ENCODE data around the gene BCL2L2. TPM values are rescaled to one million over a fixed set of nuclear protein-coding genes. Genes with fewer than 3 reads are reported as not detected.
A peak's percentile ranks its signal among the peaks of the same experiment; 100 is the strongest.

BCL2L2 gene
- total RNA-seq, 2 donors from 2014 or later: 26.2 to 42.7 TPM

DNA sequence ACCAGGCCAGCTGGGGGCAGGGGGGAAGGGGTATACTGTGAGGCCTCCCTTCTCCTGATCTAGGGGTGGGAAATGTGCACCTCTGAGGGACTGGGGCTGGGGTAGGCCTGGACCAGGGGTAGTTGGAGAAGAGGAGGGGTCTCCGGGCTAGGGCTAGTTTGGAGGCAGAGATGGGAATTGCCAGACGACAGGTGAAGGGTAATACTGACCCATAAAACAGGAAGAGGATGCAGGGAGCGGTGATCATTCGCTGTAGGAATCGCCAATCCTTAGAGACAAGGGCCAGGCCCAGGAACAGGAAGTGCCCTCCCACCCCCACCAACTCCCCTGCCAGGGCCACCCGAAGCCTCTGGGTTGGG is 41.6 kb downstream of the BCL2L2 start:
- no peak for DNase-seq
- Histone ChIP-seq H3K27me3 (peaks cover 25% of the 10 kb centered on the region), H3K4me1 (peaks cover 7% of the 10 kb centered on the region), H3K9me3 (no peaks in the 10 kb centered on the region), H3K27ac (no peak overlapping the region), H3K4me3 (no peak overlapping the region), H3K36me3 (no peaks in the 10 kb centered on the region), H3K9ac (ENCODE audit: low read depth in 2 of 2, low read length in 2 of 2) (no peak overlapping the region)
- TF ChIP-seq, protein P1, sequence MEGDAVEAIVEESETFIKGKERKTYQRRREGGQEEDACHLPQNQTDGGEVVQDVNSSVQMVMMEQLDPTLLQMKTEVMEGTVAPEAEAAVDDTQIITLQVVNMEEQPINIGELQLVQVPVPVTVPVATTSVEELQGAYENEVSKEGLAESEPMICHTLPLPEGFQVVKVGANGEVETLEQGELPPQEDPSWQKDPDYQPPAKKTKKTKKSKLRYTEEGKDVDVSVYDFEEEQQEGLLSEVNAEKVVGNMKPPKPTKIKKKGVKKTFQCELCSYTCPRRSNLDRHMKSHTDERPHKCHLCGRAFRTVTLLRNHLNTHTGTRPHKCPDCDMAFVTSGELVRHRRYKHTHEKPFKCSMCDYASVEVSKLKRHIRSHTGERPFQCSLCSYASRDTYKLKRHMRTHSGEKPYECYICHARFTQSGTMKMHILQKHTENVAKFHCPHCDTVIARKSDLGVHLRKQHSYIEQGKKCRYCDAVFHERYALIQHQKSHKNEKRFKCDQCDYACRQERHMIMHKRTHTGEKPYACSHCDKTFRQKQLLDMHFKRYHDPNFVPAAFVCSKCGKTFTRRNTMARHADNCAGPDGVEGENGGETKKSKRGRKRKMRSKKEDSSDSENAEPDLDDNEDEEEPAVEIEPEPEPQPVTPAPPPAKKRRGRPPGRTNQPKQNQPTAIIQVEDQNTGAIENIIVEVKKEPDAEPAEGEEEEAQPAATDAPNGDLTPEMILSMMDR (IDR thresholded peaks at IDR 0.05): no peak
- intact Hi-C loops (cut with DNase I): no loop called here

DNA sequence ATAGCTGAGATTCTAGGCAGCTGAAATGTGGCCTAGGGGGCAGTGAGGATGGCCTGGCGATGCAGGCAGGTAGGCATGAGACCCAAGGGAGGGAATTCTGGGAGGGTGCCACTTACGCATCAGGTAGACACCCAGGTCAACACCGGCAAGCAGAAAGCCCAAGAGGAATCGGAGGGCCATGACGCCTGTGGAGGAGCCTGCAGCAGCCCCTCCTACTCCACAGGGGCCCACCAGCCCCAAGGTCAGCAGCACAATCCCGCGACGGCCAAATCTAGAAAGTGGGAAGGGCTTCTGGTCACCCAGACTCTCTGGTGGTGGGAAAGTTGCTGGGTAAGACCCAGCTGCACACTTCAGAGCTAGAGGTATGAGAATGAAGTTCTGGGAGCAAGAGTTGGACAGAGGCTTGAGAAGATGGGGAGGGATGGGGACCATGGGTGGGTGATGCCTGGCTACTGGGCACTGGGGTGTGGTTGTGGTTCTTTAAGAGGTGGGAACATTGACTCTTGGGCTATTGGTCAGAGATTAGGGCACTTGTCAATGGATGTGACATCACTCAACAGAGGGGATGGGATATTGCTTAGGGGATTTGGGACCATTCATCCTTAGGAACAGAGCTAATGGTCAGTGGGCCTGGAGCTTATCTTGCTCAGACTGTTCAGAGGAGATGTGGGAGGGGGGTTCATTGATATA is 42.7 kb downstream of the BCL2L2 start:
- TF ChIP-seq, protein P1 (IDR thresholded peaks at IDR 0.05): no peak
- Histone ChIP-seq H3K9ac (ENCODE audit: low read depth in 2 of 2, low read length in 2 of 2) (no peak overlapping the region), H3K4me1 (peaks cover 7% of the 10 kb centered on the region), H3K27ac (no peak overlapping the region), H3K9me3 (no peaks in the 10 kb centered on the region), H3K36me3 (no peaks in the 10 kb centered on the region), H3K4me3 (no peak overlapping the region), H3K27me3 (peaks cover 28% of the 10 kb centered on the region)
- intact Hi-C loops (cut with DNase I): no loop called here
- no peak for DNase-seq

DNA sequence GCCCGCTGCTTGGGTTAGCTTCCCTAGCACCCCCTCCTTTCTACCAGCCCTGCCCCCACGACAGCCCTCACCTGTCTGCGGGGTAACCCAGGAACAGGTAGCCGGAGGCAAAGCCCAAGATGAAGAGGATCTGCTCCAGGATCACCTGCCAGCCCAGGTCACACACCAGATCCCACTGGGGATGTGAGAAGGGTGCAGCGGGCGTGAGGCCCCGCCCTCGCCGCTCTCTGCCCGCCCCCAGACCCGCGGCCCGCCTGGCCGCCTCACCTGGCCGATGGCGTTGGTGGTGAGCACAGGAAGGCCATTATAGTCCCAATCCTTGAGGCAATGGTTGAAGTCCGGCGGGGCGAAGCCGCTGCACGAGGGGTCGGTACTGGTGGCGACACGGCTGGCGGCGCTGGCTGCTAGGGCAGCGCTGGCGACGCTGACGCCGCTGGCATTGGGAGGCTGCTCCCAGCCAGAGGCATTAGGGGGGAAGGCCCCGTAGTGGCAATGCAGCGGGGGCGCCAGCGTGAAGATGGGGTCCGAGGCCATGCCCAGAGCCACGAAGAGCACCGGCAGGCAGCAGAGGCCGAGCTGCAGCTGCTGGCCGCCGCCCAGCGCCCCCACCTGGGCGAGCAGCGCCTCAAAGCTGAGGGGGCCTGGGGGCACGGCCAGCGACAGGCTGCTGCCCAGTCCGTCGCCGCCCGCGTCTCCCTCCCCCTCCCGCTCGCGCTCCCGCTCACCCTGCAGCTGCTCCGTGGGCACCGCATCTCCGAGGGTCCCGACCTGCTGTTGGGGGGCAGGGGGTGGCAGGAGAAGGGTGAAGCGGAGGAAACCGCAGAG is 45.3 kb downstream of the BCL2L2 start:
- peaks cover 7% of the 10 kb centered on the region for H3K4me1 ChIP-seq
- peak overlapping the region; percentile 47 for H3K4me3 ChIP-seq
- H3K36me3 ChIP-seq: no peaks in the 10 kb centered on the region
- peaks cover 28% of the 10 kb centered on the region for H3K27me3 ChIP-seq
- intact Hi-C loops (cut with DNase I): no loop called here
- TF ChIP-seq, protein P1 (IDR thresholded peaks at IDR 0.05): no peak
- H3K9ac ChIP-seq (ENCODE audit: low read depth in 2 of 2, low read length in 2 of 2): peak overlapping the region; percentile 26 to 30
- no peak overlapping the region for H3K27ac ChIP-seq
- DNase-seq: no peak
- no peaks in the 10 kb centered on the region for H3K9me3 ChIP-seq

DNA sequence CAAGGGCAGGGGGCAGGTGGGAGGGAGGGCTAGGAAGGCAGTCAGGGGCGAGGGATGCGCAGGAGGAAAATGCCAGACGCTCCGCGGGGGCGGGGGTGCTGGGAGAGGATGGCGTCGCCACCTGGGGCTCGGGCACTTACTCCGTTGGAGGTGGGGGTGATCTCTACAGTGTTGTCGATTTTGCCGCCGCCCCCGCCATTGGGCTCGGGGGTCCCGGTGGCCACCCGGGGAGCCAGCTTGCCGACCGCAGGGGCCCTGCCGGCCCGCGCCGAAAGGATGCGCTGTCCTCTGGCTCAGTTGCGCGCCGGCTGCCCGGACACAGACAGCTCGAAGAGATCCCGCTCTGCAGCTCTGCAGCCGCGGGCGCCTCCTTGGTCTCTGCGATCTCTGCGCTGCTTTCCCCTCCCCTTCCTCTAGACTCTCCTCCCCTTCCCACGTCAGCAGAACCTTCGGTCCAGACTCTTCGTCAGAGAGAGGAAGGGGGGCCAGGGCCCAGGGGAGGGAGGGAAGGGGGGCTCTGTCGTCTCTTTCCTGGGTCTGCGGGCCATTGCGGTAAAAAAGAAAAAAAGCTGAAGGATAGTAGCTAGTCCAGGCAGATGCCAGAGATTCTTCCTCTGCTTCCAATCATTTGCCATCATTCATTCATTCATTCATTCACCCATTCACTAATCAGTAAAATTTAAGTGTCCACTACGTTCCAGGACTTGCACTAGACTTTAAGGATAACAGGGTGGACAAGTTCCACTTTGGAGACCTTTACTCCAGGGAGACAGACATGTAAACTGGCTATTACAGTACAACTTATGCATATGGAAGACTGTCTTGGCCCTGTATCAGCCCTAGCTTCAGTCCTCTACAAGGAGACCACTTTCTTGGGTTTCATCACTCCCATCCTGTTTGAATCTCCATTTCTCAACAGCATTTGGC is 46.1 kb downstream of the BCL2L2 start, which contains the start of gene SLC22A17:
Gene SLC22A17 (minus strand): TSS at position 382 of the 927 bp plus-strand sequence.
- H3K4me1 ChIP-seq: peaks cover 7% of the 10 kb centered on the region
- peak within 1 kb of the TSS; percentile 47 for H3K4me3 ChIP-seq
- peak within 1 kb of the TSS; percentile 26 to 30 for H3K9ac ChIP-seq (ENCODE audit: low read depth in 2 of 2, low read length in 2 of 2)
- no peaks in the 10 kb centered on the region for H3K9me3 ChIP-seq
- H3K27me3 ChIP-seq: peaks cover 28% of the 10 kb centered on the region
- DNase-seq: peak; percentile 65
- intact Hi-C loops (cut with DNase I): no loop called here
- TF ChIP-seq, protein P1 (IDR thresholded peaks at IDR 0.05): no peak
- no peaks in the 10 kb centered on the region for H3K36me3 ChIP-seq
- H3K27ac ChIP-seq: no peak within 1 kb of the TSS

DNA sequence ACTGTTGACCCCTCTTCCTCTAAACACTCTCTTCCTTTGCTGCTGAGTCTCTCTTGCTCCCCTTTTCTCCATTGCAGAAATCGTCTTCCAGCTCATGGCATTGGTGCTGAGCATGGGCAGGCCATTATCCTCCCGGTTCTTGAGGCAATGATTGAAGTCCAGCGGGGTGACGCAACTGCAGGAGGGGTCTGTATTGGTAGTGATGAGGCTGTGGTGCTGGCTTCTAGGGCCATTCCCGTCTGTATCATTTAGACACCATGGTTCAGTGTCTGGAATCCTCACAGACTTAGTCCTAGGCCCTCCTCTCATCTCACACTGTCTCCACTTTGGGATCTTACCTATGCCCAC is 46.8 kb downstream of the BCL2L2 start:
- TF ChIP-seq, protein P1 (IDR thresholded peaks at IDR 0.05): no peak
- Histone ChIP-seq H3K9ac (ENCODE audit: low read depth in 2 of 2, low read length in 2 of 2) (no peak overlapping the region), H3K36me3 (no peaks in the 10 kb centered on the region), H3K27ac (no peak overlapping the region), H3K27me3 (peaks cover 28% of the 10 kb centered on the region), H3K9me3 (no peaks in the 10 kb centered on the region), H3K4me1 (peaks cover 7% of the 10 kb centered on the region), H3K4me3 (no peak overlapping the region)
- no peak for DNase-seq
- intact Hi-C loops (cut with DNase I): no loop called here

Data from colonic mucosa (tissue), 4 donors.